GM19395 (cell line): Measurements from ENCODE around the gene CD37.
"Not testable (repeated sequence)": the region's sequence is repeated elsewhere in the genome, so short reads cannot be mapped to it uniquely, and the experiment has no call there.

Experiments used
- ATAC-seq: cut with Tn5 transposase; IDR thresholded peaks from one replicate; pipeline ENCODE4 v1.9.1; 2021; ENCODE audit warnings: mild to moderate bottlenecking, moderate library complexity; ENCODE audit not compliant: unreplicated experiment

Gene CD37

GRCh38 chr19:49328741-49329140 is 6.5 kb upstream of the CD37 start:
- ATAC-seq = no peak

GRCh38 chr19:49331187-49331586 is 4.0 kb upstream of the CD37 start:
- ATAC-seq = not testable (repeated sequence)

- no peak for ATAC-seq
Measured at GRCh38 chr19:49331616-49332055, 3.6 kb upstream of the CD37 start.

- not testable (repeated sequence) for ATAC-seq
Measured at GRCh38 chr19:49332691-49333417, 2.4 kb upstream of the CD37 start.

GRCh38 chr19:49333418-49333805 is 1.8 kb upstream of the CD37 start:
- no peak for ATAC-seq

GRCh38 chr19:49333811-49334288 is 1.4 kb upstream of the CD37 start:
- no peak for ATAC-seq

- no peak for ATAC-seq
Measured at GRCh38 chr19:49335784-49336481, 727 bp downstream of the CD37 start.

- no peak for ATAC-seq
Measured at GRCh38 chr19:49336482-49337266, 1.5 kb downstream of the CD37 start.

GRCh38 chr19:49337267-49338022 is 2.2 kb downstream of the CD37 start:
- ATAC-seq = no peak

- no peak for ATAC-seq
Measured at GRCh38 chr19:49338023-49338677, 2.9 kb downstream of the CD37 start.

- ATAC-seq = no peak
Measured at GRCh38 chr19:49338691-49339300, 3.6 kb downstream of the CD37 start.

- ATAC-seq = no peak
Measured at GRCh38 chr19:49339301-49340068, 4.3 kb downstream of the CD37 start.

- ATAC-seq = no peak
Measured at GRCh38 chr19:49340069-49340864, 5.1 kb downstream of the CD37 start.

- no peak for ATAC-seq
Measured at GRCh38 chr19:49340865-49341718, 5.9 kb downstream of the CD37 start.

GRCh38 chr19:49342291-49342721 is 7.1 kb downstream of the CD37 start:
- ATAC-seq = no peak

- ATAC-seq = no peak
Measured at GRCh38 chr19:49343123-49343522, 7.9 kb downstream of the CD37 start.
